CD4-positive, CD25-positive, alpha-beta regulatory T cell (primary cell): ENCODE data around the gene PPIP5K1. TPM values are rescaled to one million over a fixed set of nuclear protein-coding genes. Genes with fewer than 3 reads are reported as not detected.
"Not testable (repeated sequence)": the region's sequence is repeated elsewhere in the genome, so short reads cannot be mapped to it uniquely, and the experiment has no call there.

ENCODE experiments used
- ATAC-seq, 2 donors: fragments of 150-1000 bp; cut with Tn5 transposase; one replicate each; pipeline ENCODE4 v1.10.0; 2021; ENCODE audit warnings: low read depth in 2 of 2, moderate number of reproducible peaks in 2 of 2, moderate library complexity in 1 of 2
- DNase-seq, 3 donors: peaks; one replicate each; pipeline versions ENCODE4 v3.0.0 to v3.0.0-alpha.2; 2012 to 2022; ENCODE audit warnings: mixed read lengths in 1 of 3
- H3K27ac ChIP-seq: one replicate; pipeline ENCODE4 v1.7.0; 2013; ENCODE audit warnings: mild to moderate bottlenecking, low read length; ENCODE audit not compliant: insufficient read depth, poor library complexity, severe bottlenecking
- H3K27me3 ChIP-seq: one replicate; pipeline ENCODE4 v1.7.0; 2013; ENCODE audit warnings: low read length; ENCODE audit not compliant: control insufficient read depth, insufficient read depth
- H3K36me3 ChIP-seq: one replicate; pipeline ENCODE4 v1.7.0; 2013; ENCODE audit warnings: mild to moderate bottlenecking, low read length, moderate library complexity; ENCODE audit not compliant: control insufficient read depth, insufficient read depth
- H3K4me1 ChIP-seq: 2 replicates; pipeline ENCODE4 v1.7.0; 2013; ENCODE audit warnings: mild to moderate bottlenecking, low read length; ENCODE audit not compliant: insufficient read depth, control insufficient read depth, poor library complexity, severe bottlenecking
- H3K4me3 ChIP-seq: one replicate; pipeline ENCODE4 v1.7.0; 2013; ENCODE audit warnings: low read depth, mild to moderate bottlenecking, low read length, moderate library complexity
- H3K9me3 ChIP-seq, 2 experiments: 1 replicate in 1 of 2; 2 replicates in 1 of 2; pipeline ENCODE4 v1.7.0; 2013; ENCODE audit warnings: low read length in 2 of 2, mild to moderate bottlenecking in 1 of 2, moderate library complexity in 1 of 2; ENCODE audit not compliant: control insufficient read depth in 2 of 2
- H3K27ac Mint-ChIP-seq, 3 donors: one replicate each; pipeline ENCODE4 v1.8.0; 2020 to 2022; ENCODE audit warnings: mild to moderate bottlenecking in 3 of 3, mixed read lengths in 3 of 3, moderate library complexity in 2 of 3
- H3K27me3 Mint-ChIP-seq: one replicate; pipeline ENCODE4 v1.8.0; 2022; ENCODE audit warnings: mild to moderate bottlenecking, mixed read lengths
- H3K36me3 Mint-ChIP-seq: one replicate; pipeline ENCODE4 v1.8.0; 2020; ENCODE audit warnings: mixed read lengths
- H3K4me1 Mint-ChIP-seq, 4 donors: one replicate each; pipeline ENCODE4 v1.8.0; 2020 to 2022; ENCODE audit warnings: mixed read lengths in 4 of 4, mild to moderate bottlenecking in 1 of 4
- H3K4me3 Mint-ChIP-seq, 4 donors: one replicate each; pipeline ENCODE4 v1.8.0; 2020 to 2022; ENCODE audit warnings: mild to moderate bottlenecking in 4 of 4, mixed read lengths in 4 of 4, moderate library complexity in 3 of 4
- H3K9me3 Mint-ChIP-seq, 7 donors: one replicate each; pipeline ENCODE4 v1.8.0; 2020 to 2022; ENCODE audit warnings: mixed read lengths in 7 of 7, mild to moderate bottlenecking in 3 of 7, moderate library complexity in 2 of 7
- polyA plus RNA-seq, 4 donors: library from polyadenylated mRNA; unstranded; fragments of 300-500 nt; fragmentation: Illumina TruSeq; gene quantifications; one replicate each; pipeline ENCODE4 v1.2.3, GENCODE V29; 2021
- total RNA-seq: library from RNA; stranded (reverse); gene quantifications from one replicate; pipeline ENCODE4 v1.2.3, GENCODE V29; 2022

Gene PPIP5K1
- total RNA-seq (34.0 TPM), polyA plus RNA-seq (1 to 10 TPM; 4.3 to 7.1 (median 5.7) TPM)

DNA sequence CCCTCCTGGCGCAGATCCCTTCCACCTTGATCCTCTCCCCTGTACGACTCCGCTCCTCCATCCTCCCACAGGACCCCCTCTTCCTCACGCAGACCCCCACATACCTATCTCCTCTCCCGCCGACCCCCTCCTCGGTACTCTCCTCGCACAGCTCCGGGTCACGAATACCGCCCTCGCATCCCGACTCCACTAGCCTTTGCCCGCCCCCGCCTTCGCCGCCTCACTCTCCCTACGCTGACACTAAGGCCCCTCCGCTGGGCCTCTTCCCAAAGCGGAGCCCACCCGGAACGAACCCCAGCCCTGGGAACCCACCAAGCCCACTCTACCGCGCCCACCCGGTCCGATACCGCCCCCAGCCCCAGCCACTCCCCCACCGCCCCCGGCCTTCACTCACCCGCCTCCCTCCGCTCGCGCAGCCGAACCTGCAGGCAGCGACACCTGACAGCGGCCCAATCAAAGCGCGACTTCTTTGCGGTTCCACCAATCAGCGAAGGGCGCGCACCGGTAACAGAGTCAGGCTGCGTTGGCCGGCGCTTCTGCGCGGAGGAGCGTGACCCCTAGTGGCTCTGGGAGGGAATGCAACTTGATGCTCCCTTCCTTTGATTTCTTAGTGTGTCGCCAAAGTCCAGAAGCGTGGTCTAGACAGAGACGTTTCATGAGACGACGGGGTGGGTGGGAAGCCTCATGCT lies at the start of gene PPIP5K1:
Gene PPIP5K1, minus strand, starts transcription at position 431 of the 689 bp plus-strand sequence. CDS start 5,704 bp downstream, outside the sequence.
- H3K27ac Mint-ChIP-seq: not testable (repeated sequence)

GRCh38 chr15:43638464-43639204 lies 48.6 kb upstream of the PPIP5K1 start:
- H3K9me3 ChIP-seq, ATAC-seq, H3K27me3 ChIP-seq, H3K27ac Mint-ChIP-seq, H3K9me3 Mint-ChIP-seq, H3K4me3 ChIP-seq, H3K4me3 Mint-ChIP-seq, H3K27ac ChIP-seq, H3K4me1 Mint-ChIP-seq, H3K36me3 ChIP-seq, H3K4me1 ChIP-seq, H3K36me3 Mint-ChIP-seq, DNase-seq: not testable (repeated sequence)
- peaks cover 16% of the 10 kb centered on the region for H3K27me3 Mint-ChIP-seq

More for the DNA sequence above, at the start of gene PPIP5K1:
- H3K9me3 ChIP-seq, H3K4me1 Mint-ChIP-seq, H3K27me3 ChIP-seq, H3K27me3 Mint-ChIP-seq, H3K36me3 ChIP-seq, H3K4me3 Mint-ChIP-seq, H3K27ac ChIP-seq, H3K36me3 Mint-ChIP-seq, H3K9me3 Mint-ChIP-seq, H3K4me3 ChIP-seq, DNase-seq, H3K4me1 ChIP-seq: not testable (repeated sequence)
- peak; percentile 98 to 99 for ATAC-seq

- H3K27me3 ChIP-seq, H3K4me1 Mint-ChIP-seq, H3K4me3 Mint-ChIP-seq, H3K4me3 ChIP-seq, H3K27ac Mint-ChIP-seq, H3K4me1 ChIP-seq, ATAC-seq, H3K36me3 Mint-ChIP-seq, DNase-seq, H3K27me3 Mint-ChIP-seq, H3K36me3 ChIP-seq, H3K27ac ChIP-seq, H3K9me3 Mint-ChIP-seq, H3K9me3 ChIP-seq: not testable (repeated sequence)
These were observed 36.9 kb upstream of the PPIP5K1 start for GRCh38 chr15:43626937-43627336.

DNA sequence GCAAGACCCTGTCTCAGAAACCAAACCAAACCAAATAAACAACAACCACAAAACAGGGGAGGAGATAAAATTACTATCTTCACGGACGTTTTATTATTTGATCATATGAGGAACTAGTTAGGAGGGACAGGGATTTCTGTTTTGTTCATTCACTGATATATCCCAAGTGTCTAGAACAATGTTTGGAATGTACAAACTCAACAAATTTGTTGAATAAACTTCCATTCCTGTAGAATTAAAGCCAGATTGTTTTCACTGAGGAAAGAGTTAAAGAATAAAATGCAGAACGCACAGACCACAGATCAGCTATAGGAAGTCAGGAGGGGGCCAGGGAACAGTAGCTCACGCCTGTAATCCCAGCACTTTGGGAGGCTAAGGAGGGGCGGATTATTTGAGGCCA lies 35.1 kb upstream of the PPIP5K1 start:
- ATAC-seq (no peak), DNase-seq (no peak)
- peaks cover 17% of the 10 kb centered on the region for H3K27me3 Mint-ChIP-seq
- no peak overlapping the region for H3K27ac ChIP-seq
- no peaks in the 10 kb centered on the region for H3K36me3 ChIP-seq
- H3K9me3 ChIP-seq: no peaks in the 10 kb centered on the region
- no peak overlapping the region for H3K27ac Mint-ChIP-seq
- H3K4me1 Mint-ChIP-seq: no peaks in the 10 kb centered on the region
- no peaks in the 10 kb centered on the region for H3K9me3 Mint-ChIP-seq
- H3K4me1 ChIP-seq: no peaks in the 10 kb centered on the region
- H3K4me3 ChIP-seq: no peak overlapping the region
- peaks cover 1% of the 10 kb centered on the region for H3K27me3 ChIP-seq
- H3K36me3 Mint-ChIP-seq: no peaks in the 10 kb centered on the region
- no peak overlapping the region for H3K4me3 Mint-ChIP-seq

DNA sequence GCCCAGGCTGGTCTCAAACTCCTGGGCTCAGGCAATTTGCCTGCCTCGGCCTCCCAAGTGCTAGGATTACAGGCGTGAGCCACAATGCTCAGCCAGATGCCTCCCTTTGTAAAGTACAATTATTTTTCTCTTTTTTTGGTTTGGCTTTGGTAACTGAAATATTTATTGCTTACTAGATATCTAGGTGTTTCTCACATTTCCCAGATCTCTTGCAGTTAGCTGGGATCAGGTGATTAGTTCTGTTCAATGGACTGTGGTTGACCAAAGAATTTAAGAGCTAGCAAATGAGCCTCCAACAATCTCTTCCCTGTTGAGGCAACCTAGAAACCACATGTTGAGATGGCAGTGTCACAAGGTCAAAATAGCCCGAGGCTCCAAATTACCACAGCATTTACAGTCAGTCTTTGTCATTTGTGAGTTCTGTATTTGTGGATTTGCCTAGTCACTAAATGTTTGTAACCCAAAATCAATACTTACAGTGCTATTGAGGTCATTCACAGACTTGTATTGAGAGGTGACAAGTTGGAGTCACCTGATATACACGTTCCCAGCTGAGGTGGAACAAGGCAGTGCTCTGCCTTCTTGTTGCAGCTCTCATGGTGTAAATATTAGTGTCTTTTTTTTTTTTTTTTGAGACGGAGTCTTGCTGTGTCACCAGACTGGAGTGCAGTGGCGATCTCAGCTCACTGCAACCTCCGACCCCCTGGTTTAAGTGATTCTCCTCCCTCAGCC lies 32.2 kb upstream of the PPIP5K1 start:
- H3K27ac ChIP-seq, H3K27me3 ChIP-seq, H3K4me3 ChIP-seq, DNase-seq, H3K4me3 Mint-ChIP-seq, H3K9me3 Mint-ChIP-seq, H3K9me3 ChIP-seq, H3K27ac Mint-ChIP-seq, H3K36me3 ChIP-seq, H3K4me1 Mint-ChIP-seq, H3K4me1 ChIP-seq, ATAC-seq, H3K36me3 Mint-ChIP-seq: not testable (repeated sequence)
- peaks cover 25% of the 10 kb centered on the region for H3K27me3 Mint-ChIP-seq

- not testable (repeated sequence) for H3K4me1 ChIP-seq, H3K4me1 Mint-ChIP-seq, H3K27me3 ChIP-seq, H3K9me3 Mint-ChIP-seq, H3K27ac Mint-ChIP-seq, H3K4me3 ChIP-seq, H3K9me3 ChIP-seq, ATAC-seq, H3K36me3 ChIP-seq, DNase-seq, H3K27ac ChIP-seq, H3K4me3 Mint-ChIP-seq, H3K36me3 Mint-ChIP-seq
- peaks cover 21% of the 10 kb centered on the region for H3K27me3 Mint-ChIP-seq
These were observed 28.7 kb upstream of the PPIP5K1 start, which contains the start of gene STRC for GRCh38 chr15:43618700-43619099. Gene STRC (minus strand): TSS chr15:43618800. CDS start chr15:43618722, 78 bp downstream.

DNA sequence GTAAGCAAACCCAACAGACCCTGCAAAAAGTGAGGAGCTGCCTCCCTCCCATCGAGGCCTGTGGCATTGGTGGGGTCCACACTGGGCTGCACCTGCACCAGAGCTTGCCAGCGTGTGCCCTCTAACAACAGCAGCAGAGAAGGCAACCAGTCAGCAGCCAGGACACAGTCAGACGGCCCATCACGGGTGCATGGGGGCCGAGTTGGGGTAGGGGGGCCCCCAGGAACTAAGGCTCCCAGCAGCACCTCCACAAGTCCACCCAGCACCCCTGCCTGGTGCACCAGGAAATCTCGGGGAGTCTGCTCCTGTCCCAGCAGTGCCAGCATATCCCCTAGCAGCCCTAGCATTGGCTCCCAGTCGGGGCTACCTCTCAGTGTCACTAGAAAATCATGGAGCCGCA lies 27.7 kb upstream of the PPIP5K1 start:
- DNase-seq, ATAC-seq, H3K27me3 ChIP-seq: not testable (repeated sequence)

More for the DNA sequence above, 27.7 kb upstream of the PPIP5K1 start:
- H3K4me1 ChIP-seq, H3K27ac Mint-ChIP-seq, H3K36me3 ChIP-seq, H3K9me3 ChIP-seq, H3K36me3 Mint-ChIP-seq, H3K4me3 ChIP-seq, H3K9me3 Mint-ChIP-seq, H3K4me3 Mint-ChIP-seq, H3K4me1 Mint-ChIP-seq, H3K27ac ChIP-seq: not testable (repeated sequence)
- peaks cover 21% of the 10 kb centered on the region for H3K27me3 Mint-ChIP-seq
